Adipocyte (in vitro differentiated cells): ENCODE data around the gene KIAA1210.

Source experiments
- DNase-seq: peaks from one replicate; pipeline ENCODE4 v3.0.0-alpha.2; 2015; ENCODE audit warnings: low read depth
- H3K27me3 ChIP-seq: replicated peaks from 2 replicates; pipeline ENCODE4 v1.7.0; 2013; ENCODE audit warnings: mild to moderate bottlenecking, low read length, moderate library complexity; ENCODE audit not compliant: control insufficient read depth, insufficient read depth
- H3K36me3 ChIP-seq: 2 replicates; pipeline ENCODE4 v1.7.0; 2013; ENCODE audit warnings: low read length, mild to moderate bottlenecking, moderate library complexity; ENCODE audit not compliant: control insufficient read depth, insufficient read depth, severe bottlenecking
- H3K4me1 ChIP-seq: 2 replicates; pipeline ENCODE4 v1.7.0; 2013; ENCODE audit warnings: mild to moderate bottlenecking, low read length, moderate library complexity; ENCODE audit not compliant: control insufficient read depth, insufficient read depth
- H3K4me3 ChIP-seq: 2 replicates; pipeline ENCODE4 v1.7.0; 2013; ENCODE audit warnings: mild to moderate bottlenecking, low read length, moderate library complexity
- H3K9ac ChIP-seq: 2 replicates; pipeline ENCODE4 v1.7.0; 2013; ENCODE audit warnings: mild to moderate bottlenecking, low read length, moderate library complexity
- H3K9me3 ChIP-seq: 2 replicates; pipeline ENCODE4 v1.7.0; 2013; ENCODE audit warnings: mild to moderate bottlenecking, low read length, moderate library complexity; ENCODE audit not compliant: control insufficient read depth

The KIAA1210 gene

GRCh38 chrX:119093991-119094735, 33.4 kb downstream of the KIAA1210 start:
- peak; percentile 0 for DNase-seq
- no peak overlapping the region for H3K4me3 ChIP-seq
- H3K9me3 ChIP-seq = no peaks in the 10 kb centered on the region
- no peak overlapping the region for H3K9ac ChIP-seq
- H3K4me1 ChIP-seq = peaks cover 9% of the 10 kb centered on the region
- H3K27me3 ChIP-seq = peaks cover 33% of the 10 kb centered on the region
- H3K36me3 ChIP-seq = no peaks in the 10 kb centered on the region

GRCh38 chrX:119090627-119091026, 37.0 kb downstream of the KIAA1210 start:
- Histone ChIP-seq H3K9me3 (no peaks in the 10 kb centered on the region), H3K27me3 (peaks cover 61% of the 10 kb centered on the region), H3K4me1 (peaks cover under 1% of the 10 kb centered on the region), H3K4me3 (no peak overlapping the region), H3K36me3 (no peaks in the 10 kb centered on the region), H3K9ac (no peak overlapping the region)
- no peak for DNase-seq

- Histone ChIP-seq H3K4me3 (no peak overlapping the region), H3K9me3 (no peaks in the 10 kb centered on the region), H3K36me3 (no peaks in the 10 kb centered on the region), H3K9ac (no peak overlapping the region), H3K27me3 (peaks cover 55% of the 10 kb centered on the region), H3K4me1 (no peaks in the 10 kb centered on the region)
- DNase-seq = no peak
Measured at GRCh38 chrX:119089619-119090018, 38.0 kb downstream of the KIAA1210 start.

- no peak for DNase-seq
- Histone ChIP-seq H3K9me3 (no peaks in the 10 kb centered on the region), H3K27me3 (peaks cover 54% of the 10 kb centered on the region), H3K4me1 (no peaks in the 10 kb centered on the region), H3K36me3 (no peaks in the 10 kb centered on the region), H3K4me3 (no peak overlapping the region), H3K9ac (no peak overlapping the region)
Measured at GRCh38 chrX:119087121-119087520, 40.5 kb downstream of the KIAA1210 start.

- H3K4me1 ChIP-seq = no peaks in the 10 kb centered on the region
- H3K9me3 ChIP-seq = no peaks in the 10 kb centered on the region
- no peaks in the 10 kb centered on the region for H3K36me3 ChIP-seq
- H3K9ac ChIP-seq = no peak overlapping the region
- DNase-seq = no peak
- H3K27me3 ChIP-seq = peaks cover 53% of the 10 kb centered on the region
- H3K4me3 ChIP-seq = no peak overlapping the region
Measured at GRCh38 chrX:119084766-119085165, 42.8 kb downstream of the KIAA1210 start.

GRCh38 chrX:119082278-119082677, 45.3 kb downstream of the KIAA1210 start:
- H3K27me3 ChIP-seq = peaks cover 42% of the 10 kb centered on the region
- H3K4me3 ChIP-seq = no peak overlapping the region
- H3K36me3 ChIP-seq = no peaks in the 10 kb centered on the region
- no peaks in the 10 kb centered on the region for H3K4me1 ChIP-seq
- no peak for DNase-seq
- H3K9ac ChIP-seq = no peak overlapping the region
- peaks cover 13% of the 10 kb centered on the region for H3K9me3 ChIP-seq

- Histone ChIP-seq H3K27me3 (peaks cover 39% of the 10 kb centered on the region), H3K9me3 (peaks cover 13% of the 10 kb centered on the region), H3K4me3 (no peak overlapping the region), H3K9ac (no peak overlapping the region), H3K36me3 (no peaks in the 10 kb centered on the region), H3K4me1 (no peaks in the 10 kb centered on the region)
- no peak for DNase-seq
Measured at GRCh38 chrX:119075270-119076025, 52.2 kb downstream of the KIAA1210 start.

GRCh38 chrX:119073911-119074310, 53.7 kb downstream of the KIAA1210 start:
- Histone ChIP-seq H3K4me3 (no peak overlapping the region), H3K9ac (no peak overlapping the region), H3K9me3 (peaks cover 6% of the 10 kb centered on the region), H3K4me1 (no peaks in the 10 kb centered on the region), H3K27me3 (peaks cover 39% of the 10 kb centered on the region), H3K36me3 (no peaks in the 10 kb centered on the region)
- no peak for DNase-seq

GRCh38 chrX:119073200-119073905, 54.3 kb downstream of the KIAA1210 start:
- no peaks in the 10 kb centered on the region for H3K4me1 ChIP-seq
- no peaks in the 10 kb centered on the region for H3K36me3 ChIP-seq
- no peak overlapping the region for H3K4me3 ChIP-seq
- H3K9me3 ChIP-seq = peaks cover under 1% of the 10 kb centered on the region
- H3K9ac ChIP-seq = no peak overlapping the region
- peaks cover 44% of the 10 kb centered on the region for H3K27me3 ChIP-seq
- no peak for DNase-seq

- Histone ChIP-seq H3K27me3 (peaks cover 48% of the 10 kb centered on the region), H3K36me3 (no peaks in the 10 kb centered on the region), H3K9ac (no peak within 1 kb of the TSS), H3K4me1 (no peaks in the 10 kb centered on the region), H3K4me3 (no peak within 1 kb of the TSS), H3K9me3 (no peaks in the 10 kb centered on the region)
- DNase-seq = no peak
Measured at GRCh38 chrX:119072744-119073143, 54.9 kb downstream of the KIAA1210 start, which contains the start of gene CT47C1. TSS of gene CT47C1 (plus strand) at chrX:119072993. CDS start at chrX:119073226, 233 bp downstream.

- Histone ChIP-seq H3K9ac (no peak overlapping the region), H3K36me3 (no peaks in the 10 kb centered on the region), H3K27me3 (peaks cover 51% of the 10 kb centered on the region), H3K4me1 (no peaks in the 10 kb centered on the region), H3K9me3 (no peaks in the 10 kb centered on the region), H3K4me3 (no peak overlapping the region)
- no peak for DNase-seq
Measured at GRCh38 chrX:119071381-119071780, 56.2 kb downstream of the KIAA1210 start.
